ENCODE measurements around the gene NT5E. TPM values are rescaled to one million over a fixed set of nuclear protein-coding genes. Genes with fewer than 3 reads are reported as not detected.

Gene NT5E
- total RNA-seq, 1 donor from 2014 or later = 22.8 TPM

DNA sequence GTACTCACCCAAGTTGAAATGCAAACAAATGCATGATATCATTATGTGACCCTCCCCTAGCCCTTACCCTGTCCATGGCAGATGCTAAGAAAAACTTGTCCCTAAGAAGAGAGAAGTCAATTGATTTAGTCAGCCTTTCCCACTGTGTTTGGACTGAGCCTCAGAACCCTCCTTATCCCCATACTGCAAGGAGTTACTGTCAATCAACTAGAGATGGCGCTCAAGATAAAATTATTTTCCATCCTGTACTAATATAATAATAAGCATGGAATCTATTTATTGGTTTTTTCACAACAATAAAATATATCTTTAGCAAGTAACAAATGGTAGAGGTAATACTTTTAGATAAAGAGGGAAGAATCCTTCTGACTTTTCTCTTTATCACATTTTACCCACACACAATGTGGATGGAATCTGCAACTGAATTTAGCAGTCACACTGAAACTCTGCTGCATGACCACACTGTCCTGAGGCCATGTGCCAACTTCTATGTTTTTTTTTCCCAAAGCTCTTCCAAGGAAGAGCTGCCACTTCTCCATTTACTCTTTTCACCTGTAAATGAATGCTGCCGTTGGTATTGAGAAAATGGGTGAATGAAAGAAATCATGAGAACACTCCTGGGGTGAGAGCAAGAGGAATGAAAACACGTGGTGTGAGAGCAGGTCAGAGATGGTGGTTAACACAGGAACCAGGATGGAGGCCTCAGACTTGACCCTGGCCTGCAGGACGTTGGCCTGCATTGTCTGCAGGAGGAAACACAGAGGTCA, 10.5 kb downstream of the NT5E start:
- no peak for DNase-seq (ENCODE audit: low spot score)

- no peak for DNase-seq (ENCODE audit: low spot score)
Measured at GRCh38 chr6:85460921-85461797, 11.3 kb downstream of the NT5E start.

DNA sequence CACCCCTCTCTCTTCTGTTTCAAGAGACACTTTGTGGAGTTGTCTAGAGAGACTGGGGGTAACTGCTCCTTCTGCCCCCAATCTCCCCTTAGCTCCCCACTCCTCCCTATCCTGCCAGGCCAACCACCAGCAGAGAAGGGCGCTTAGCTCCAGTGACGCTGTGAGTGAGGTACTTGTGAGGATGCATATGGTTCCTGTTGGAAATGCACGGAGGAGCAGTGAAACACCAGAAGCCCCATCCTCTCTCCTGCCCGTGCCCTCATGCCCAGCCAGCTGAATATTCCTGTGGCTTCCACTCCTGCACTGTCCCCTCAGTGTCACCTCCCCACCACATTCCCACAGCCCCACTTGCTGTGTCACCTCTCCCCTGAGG, 11.9 kb downstream of the NT5E start:
- no peak for DNase-seq (ENCODE audit: low spot score)

DNA sequence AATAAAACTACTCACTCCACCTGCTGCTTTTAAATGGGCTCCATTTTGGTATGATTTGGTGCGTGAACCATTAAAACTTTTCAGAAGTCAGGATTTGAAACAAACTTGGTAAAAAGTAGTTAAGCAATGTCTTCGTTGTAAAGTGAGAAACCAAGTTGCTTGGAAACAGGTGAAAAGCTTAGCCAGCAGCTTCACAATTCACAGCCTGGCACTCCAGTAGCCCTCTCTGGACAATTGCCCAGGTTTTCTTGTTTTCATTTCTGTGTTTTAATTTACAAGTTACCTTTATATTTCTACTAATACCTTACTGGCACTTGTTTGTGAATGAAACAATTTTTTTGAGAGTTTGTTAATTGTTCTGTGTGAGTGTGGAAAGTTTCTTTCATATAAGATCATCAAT, 12.8 kb downstream of the NT5E start:
- no peak for DNase-seq (ENCODE audit: low spot score)

GRCh38 chr6:85463621-85464259, 13.9 kb downstream of the NT5E start:
- no peak for DNase-seq (ENCODE audit: low spot score)

DNA sequence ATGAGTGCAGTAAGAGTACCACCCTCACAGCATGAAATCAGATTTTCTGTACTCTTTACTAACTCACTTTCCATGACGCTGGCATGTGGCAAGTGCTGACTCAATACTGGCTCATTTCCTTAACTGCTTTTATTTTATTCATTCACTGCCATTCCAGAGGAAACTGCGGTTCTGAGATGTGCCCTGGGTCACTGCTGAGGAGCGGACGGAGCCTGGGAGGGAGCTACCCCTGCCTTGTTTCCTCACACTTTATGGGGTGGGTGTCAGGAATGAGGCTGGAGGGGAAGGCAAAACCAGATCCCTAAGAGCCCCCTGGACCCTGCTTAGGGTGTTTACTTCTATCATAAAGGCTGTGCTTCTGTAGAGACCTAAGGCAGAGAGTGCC, 14.4 kb downstream of the NT5E start:
- DNase-seq (ENCODE audit: low spot score) = no peak

DNA sequence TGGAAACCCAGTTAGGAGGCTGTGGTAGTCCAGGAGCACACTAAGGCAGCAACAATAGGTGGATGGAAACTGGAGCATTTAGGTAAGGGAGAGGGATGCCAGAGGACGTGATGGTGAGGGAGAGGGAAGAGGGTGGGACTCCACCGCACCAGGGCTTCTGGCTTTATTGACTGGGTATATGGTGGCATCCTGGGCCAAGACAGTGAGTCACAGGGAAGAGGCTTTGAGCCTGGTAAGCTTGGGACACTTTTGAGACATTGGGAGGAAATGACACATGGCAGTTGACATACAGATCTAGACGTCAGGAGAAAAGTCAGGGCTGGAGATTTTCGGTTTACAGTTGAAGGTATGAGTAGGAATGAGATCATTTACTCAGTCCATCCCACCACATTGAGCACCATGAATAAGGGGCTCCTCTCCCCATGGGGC, 14.9 kb downstream of the NT5E start:
- DNase-seq (ENCODE audit: low spot score) = no peak

DNA sequence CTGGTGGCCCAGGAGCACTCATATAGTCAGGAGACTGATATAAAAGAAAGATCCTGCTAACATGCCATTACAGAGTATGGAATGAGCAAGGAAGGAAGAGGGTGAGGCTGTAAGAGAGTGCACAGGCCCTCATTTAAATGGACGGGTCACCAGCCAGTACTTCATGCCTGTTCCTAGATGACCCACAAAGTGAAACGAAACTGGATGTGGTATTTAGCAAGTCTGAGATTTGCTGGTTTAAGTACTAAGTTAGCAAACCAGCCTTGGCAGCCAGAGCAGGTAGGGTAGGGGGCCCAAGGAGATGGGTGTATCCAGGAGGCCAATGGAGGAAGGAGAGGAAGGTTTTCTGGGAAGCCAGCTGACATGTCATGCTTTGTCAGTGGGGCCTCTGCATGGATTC, 15.9 kb downstream of the NT5E start:
- no peak for DNase-seq (ENCODE audit: low spot score)

DNA sequence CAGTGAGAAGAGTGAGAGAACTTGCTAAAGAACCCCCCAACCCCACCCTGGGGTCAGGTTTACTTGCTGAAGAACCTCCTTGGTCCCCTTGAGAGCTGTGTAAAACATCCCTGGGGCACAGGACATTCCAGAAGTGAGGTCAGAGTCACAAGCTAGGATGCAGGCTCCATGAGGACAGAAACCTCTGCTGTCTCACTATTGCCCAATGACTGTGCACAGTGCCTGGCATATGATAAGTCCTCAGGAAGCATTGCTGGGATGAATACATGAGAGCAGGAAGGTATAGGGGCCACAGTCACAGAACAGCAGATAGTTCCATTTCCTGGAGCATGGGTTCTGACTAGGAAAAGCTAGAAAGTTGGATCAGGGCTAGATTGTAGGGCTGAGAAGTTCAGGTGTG, 18.4 kb downstream of the NT5E start:
- DNase-seq (ENCODE audit: low spot score) = no peak

DNA sequence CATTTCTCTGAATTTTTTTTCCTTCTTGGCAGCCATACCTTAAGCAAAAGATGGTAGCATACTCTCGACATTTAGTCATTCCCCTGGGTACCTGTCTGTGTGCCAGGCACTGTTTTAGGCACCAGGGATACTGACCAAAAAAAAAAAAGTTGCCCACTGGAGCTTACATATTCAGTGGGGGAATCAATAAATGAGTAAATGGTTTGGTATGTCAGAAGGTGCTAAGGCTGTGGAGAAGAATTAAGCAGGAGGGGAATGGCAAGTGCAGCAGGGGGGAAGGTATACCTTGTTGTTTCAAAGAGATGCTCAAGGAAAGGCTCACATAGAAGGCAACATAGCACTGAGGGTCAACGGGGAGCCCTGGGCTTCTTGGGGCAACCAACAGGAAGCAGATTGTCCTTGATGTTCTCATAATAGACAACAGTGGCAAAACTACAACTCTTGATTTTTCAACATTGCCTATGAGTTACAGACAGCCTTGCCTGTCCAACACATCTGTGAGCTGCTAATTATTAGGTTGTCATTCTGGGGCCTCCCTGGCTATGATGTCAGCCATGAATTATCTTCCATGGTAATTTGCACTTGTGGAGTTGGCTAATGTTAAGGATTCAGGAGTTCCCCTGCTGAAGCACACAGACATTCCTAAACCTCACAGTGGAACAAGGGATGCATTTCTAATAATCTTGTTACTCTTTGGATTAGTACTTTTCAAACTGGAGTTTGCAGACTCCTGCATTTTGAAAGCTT, 19.6 kb downstream of the NT5E start:
- no peak for DNase-seq (ENCODE audit: low spot score)

- no peak for DNase-seq (ENCODE audit: low spot score)
Measured at GRCh38 chr6:85470023-85470410, 20.1 kb downstream of the NT5E start.

DNA sequence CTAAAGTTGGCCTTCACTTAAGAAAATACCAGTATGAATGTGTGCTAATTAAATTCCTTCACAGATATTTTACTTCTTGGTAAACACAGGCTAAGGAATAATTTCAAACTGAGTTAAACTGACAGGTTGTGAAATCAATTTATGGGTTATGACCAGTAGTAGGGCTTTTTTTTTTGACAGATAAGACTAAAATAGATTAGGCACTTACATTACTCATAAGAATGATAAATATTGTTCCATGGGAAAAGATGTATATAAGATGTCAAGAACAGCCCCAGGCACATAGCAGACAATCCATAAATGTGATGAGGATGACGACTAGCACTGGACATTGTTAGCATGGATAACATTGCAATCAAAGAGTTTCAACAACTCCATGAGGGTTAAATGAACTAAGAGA, 22.9 kb downstream of the NT5E start:
- DNase-seq (ENCODE audit: low spot score) = no peak

DNA sequence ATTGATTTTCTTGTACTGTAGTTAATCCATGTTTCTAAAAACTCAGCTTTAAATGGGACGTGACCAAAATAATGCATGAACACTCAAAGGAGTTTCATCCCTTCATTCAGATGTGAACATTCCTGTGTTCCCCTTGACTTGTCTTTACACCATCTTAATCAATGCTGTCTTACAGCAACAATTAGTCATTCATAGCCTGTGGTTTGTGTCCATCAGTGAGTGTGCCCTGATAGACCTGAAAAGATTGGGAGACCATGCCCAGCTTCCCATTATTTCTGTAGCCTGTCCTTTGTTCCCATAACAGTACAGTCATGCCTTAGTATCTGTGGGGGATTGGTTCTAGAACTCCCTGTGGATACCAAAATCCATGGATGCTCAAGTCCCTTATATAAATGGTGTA, 23.9 kb downstream of the NT5E start:
- no peak for DNase-seq (ENCODE audit: low spot score)

- DNase-seq (ENCODE audit: low spot score) = no peak
Measured at GRCh38 chr6:85476532-85476931, 26.6 kb downstream of the NT5E start.

- DNase-seq (ENCODE audit: low spot score) = no peak
Measured at GRCh38 chr6:85479208-85479607, 29.3 kb downstream of the NT5E start.

GRCh38 chr6:85482206-85482904, 32.5 kb downstream of the NT5E start:
- DNase-seq (ENCODE audit: low spot score) = no peak

DNA sequence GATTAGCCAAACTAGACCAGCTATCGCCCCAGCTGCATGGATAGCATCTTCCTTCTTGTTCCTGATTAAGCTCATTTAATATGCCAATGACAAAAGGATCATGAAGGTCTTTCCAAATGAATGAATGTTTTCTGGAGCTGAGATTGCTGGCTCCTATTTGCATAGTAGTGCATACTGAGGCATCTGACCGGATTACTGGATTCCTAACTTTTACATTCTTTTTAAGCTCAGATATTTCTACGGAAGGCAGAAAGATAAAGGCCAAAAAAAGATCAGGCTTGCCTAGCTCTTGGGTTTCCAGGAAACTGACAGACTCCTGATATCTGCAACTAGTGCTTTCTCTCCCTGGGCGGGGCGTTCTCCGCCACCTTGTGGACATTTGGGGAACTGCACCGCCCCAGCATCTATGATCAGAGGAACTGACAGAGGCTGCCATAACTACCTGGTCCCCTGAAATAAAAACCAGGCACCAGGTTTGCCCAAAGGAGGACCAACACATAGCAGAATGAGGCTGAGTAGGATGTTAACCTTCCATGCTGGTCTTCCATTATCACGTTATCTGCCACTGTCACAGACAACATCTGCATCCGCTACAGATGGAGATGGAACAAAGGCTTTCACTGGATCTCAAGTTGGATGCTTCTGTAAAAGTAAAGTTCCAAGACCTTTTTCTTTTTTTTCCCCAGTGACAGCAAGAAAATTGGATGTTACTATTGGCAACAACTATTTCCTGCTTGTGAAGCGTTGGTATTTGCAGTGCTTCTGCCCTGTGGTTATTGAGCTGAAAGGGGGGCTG, 33.2 kb downstream of the NT5E start:
- peak; percentile 87 for DNase-seq (ENCODE audit: low spot score)

DNA sequence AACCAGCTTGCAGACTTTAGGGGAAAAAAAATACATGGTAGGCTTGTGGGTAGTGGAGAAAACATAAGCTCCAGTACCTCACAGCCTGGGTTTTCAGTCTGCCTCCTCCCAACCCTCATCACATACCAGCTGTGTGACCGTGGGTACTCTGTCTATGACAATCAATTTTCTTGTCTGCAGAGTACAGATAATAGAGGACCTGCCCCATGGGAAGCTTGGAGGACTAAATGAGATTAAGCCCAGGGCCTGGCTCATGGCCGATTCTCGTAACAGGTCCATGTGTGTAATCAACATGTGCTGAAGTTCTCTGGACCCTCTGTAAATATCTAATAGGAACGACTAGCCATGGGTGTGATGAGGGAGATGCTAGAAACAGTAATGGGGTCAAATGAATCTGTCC, 34.0 kb downstream of the NT5E start:
- no peak for DNase-seq (ENCODE audit: low spot score)

GRCh38 chr6:85484948-85485347, 35.1 kb downstream of the NT5E start:
- no peak for DNase-seq (ENCODE audit: low spot score)

DNA sequence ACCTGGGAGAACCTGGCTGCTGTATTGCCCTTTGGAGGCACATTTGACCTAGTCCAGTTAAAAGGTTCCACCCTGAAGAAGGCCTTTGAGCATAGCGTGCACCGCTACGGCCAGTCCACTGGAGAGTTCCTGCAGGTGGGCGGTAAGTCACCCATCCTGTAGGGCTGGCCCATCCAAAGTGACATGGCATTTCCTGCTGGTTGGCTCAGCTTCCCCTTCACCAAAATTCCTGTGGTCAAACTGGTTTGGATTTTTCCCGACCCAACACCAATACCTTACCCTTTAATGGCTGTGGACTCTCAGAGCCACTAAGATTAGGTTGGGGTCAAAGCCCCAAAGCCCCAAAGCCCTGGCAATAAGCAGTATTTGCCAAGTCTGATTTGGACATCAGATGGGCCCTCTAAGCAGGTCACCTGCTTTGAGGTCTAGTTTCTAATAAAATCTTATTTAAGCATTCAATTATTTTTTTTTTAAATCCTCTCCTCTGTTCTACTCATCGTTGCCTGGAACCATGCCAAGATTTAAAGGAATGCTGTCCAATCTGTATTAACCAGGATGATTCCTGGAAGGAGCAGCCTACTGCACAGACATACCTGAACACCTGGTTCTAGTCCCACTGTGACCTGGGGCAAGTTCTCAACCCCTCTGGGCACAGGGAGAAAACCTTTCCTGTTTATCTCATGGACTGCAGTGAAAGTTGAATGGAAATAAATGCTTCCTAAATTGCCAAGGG, 40.8 kb downstream of the NT5E start:
- DNase-seq (ENCODE audit: low spot score) = no peak

Measured in ureter (tissue), 1 donor.